Fibroblast of pulmonary artery (primary cell): ENCODE results near the gene LCOR.

Source experiments
- DNase-seq: peaks from one replicate; pipeline ENCODE4 v3.0.0-alpha.2; 2010; ENCODE audit warnings: low read depth
- H3K4me3 ChIP-seq: replicated peaks from 2 replicates; pipeline ENCODE4 v1.5.1; 2011; ENCODE audit warnings: low read depth, mild to moderate bottlenecking, control low read depth, low read length, moderate library complexity
- CTCF ChIP-seq: IDR thresholded peaks from 2 replicates; pipeline ENCODE4 v1.5.1; 2011; ENCODE audit warnings: mild to moderate bottlenecking, control low read depth, low read length, inconsistent platforms; ENCODE audit errors: missing control alignments

The LCOR gene

GRCh38 chr10:97013983-97014382 is 181.9 kb downstream of the LCOR start:
- no peak for DNase-seq
- no peak for TF ChIP-seq CTCF

DNA sequence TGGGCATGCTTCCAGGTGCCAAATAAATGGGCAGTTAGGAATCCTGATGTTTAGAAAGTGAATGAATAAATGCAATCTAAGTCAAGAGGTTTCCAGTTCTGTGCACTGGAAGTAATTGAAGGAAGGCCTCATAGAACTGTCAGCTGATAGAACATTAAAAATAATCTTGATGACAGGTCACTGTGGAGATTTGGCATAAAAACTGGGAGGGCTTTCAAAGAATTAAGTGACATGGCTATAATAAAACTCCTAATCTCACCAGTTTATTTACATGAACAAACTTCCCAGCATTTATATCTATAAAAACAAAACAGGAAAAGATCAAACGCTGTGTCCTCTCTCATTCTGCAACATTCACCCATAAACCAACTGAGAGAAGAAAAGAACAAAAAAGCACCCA is 183.1 kb downstream of the LCOR start:
- no peak overlapping the region for H3K4me3 ChIP-seq
- no peak for DNase-seq
- TF ChIP-seq CTCF: no peak

More at GRCh38 chr10:97013983-97014382, 181.9 kb downstream of the LCOR start:
- H3K4me3 ChIP-seq: no peak overlapping the region

GRCh38 chr10:97016728-97017473 is 184.8 kb downstream of the LCOR start:
- no peak for DNase-seq
- H3K4me3 ChIP-seq: no peak overlapping the region
- no peak for TF ChIP-seq CTCF

GRCh38 chr10:97017474-97017903 is 185.4 kb downstream of the LCOR start:
- no peak overlapping the region for H3K4me3 ChIP-seq
- no peak for TF ChIP-seq CTCF
- no peak for DNase-seq

- DNase-seq: no peak
- no peak for TF ChIP-seq CTCF
Measured at GRCh38 chr10:97018251-97019212, 186.4 kb downstream of the LCOR start.

GRCh38 chr10:97019213-97019844 is 187.2 kb downstream of the LCOR start:
- no peak for TF ChIP-seq CTCF
- DNase-seq: no peak
- no peak overlapping the region for H3K4me3 ChIP-seq

More at GRCh38 chr10:97018251-97019212, 186.4 kb downstream of the LCOR start:
- no peak overlapping the region for H3K4me3 ChIP-seq
